WTC11 (cell line): ENCODE data around the gene WDPCP. TPM values are rescaled to one million over a fixed set of nuclear protein-coding genes. Genes with fewer than 3 reads are reported as not detected.

Experiments used
- ATAC-seq: fragments of 200-7000 bp; cut with Tn5 transposase; 2 replicates; pipeline ENCODE4 v1.10.0; 2021; ENCODE audit warnings: mild to moderate bottlenecking, moderate library complexity
- CTCF ChIA-PET: fragments of 300-600 bp; sonication (Branson Sonifier 250); formaldehyde crosslinking; loops from one replicate; lab custom pipeline; 2021; ENCODE audit warnings: antibody characterized with exemption; lab: Charles Lee
- POLR2A ChIA-PET: fragments of 350-600 bp; sonication (Branson Sonifier 250); formaldehyde crosslinking; loops from one replicate; lab custom pipeline; 2021; ENCODE audit warnings: antibody characterized with exemption; lab: Charles Lee
- DNase-seq: peaks from one replicate; pipeline ENCODE4 v3.0.0; 2021; ENCODE audit warnings: low spot score
- H3K27ac Mint-ChIP-seq: 2 replicates; pipeline ENCODE4 v1.8.0; 2021; ENCODE audit warnings: mixed read lengths
- H3K27me3 Mint-ChIP-seq: 2 replicates; pipeline ENCODE4 v1.8.0; 2021; ENCODE audit warnings: low read depth, mild to moderate bottlenecking, moderate library complexity, mixed read lengths
- H3K36me3 Mint-ChIP-seq: 2 replicates; pipeline ENCODE4 v1.8.0; 2021; ENCODE audit warnings: mixed read lengths
- H3K4me1 Mint-ChIP-seq: 2 replicates; pipeline ENCODE4 v1.8.0; 2022; ENCODE audit warnings: mixed read lengths
- H3K4me3 Mint-ChIP-seq: 2 replicates; pipeline ENCODE4 v1.8.0; 2021; ENCODE audit warnings: mild to moderate bottlenecking, moderate library complexity, mixed read lengths
- H3K9me3 Mint-ChIP-seq: 2 replicates; pipeline ENCODE4 v1.8.0; 2021; ENCODE audit warnings: mixed read lengths
- AFF4 ChIP-seq: sonication (generic); formaldehyde crosslinking; IDR thresholded peaks from 2 replicates; pipeline ENCODE4 v1.8.1; 2023; ENCODE audit warnings: mild to moderate bottlenecking, missing genetic modification reagents, borderline replicate concordance
- ARID4B ChIP-seq: sonication (generic); formaldehyde crosslinking; IDR thresholded peaks from 2 replicates; pipeline ENCODE4 v1.8.0; 2023; ENCODE audit warnings: missing genetic modification reagents, mild to moderate bottlenecking, borderline replicate concordance
- CREB1 ChIP-seq: sonication (generic); formaldehyde crosslinking; IDR thresholded peaks from 2 replicates; pipeline ENCODE4 v1.8.0; 2023; ENCODE audit warnings: mild to moderate bottlenecking, missing genetic modification reagents
- CTCF ChIP-seq: fragments of 200-600 bp; IDR thresholded peaks from 2 replicates; pipeline ENCODE4 v1.8.0; 2022; ENCODE audit warnings: antibody characterized with exemption
- E2F5 ChIP-seq: sonication (generic); formaldehyde crosslinking; IDR thresholded peaks from 2 replicates; pipeline ENCODE4 v1.8.1; 2022; ENCODE audit warnings: mild to moderate bottlenecking, moderate library complexity, missing genetic modification reagents
- ERG ChIP-seq: fragments of 250-450 bp; sonication (Bioruptor Pico); IDR thresholded peaks from 2 replicates; pipeline ENCODE4 v1.8.0; 2021; ENCODE audit warnings: mild to moderate bottlenecking
- ETV6 ChIP-seq: sonication (generic); formaldehyde crosslinking; IDR thresholded peaks from 2 replicates; pipeline ENCODE4 v1.8.1; 2022; ENCODE audit warnings: mild to moderate bottlenecking, missing genetic modification reagents
- FOXJ3 ChIP-seq: sonication (generic); formaldehyde crosslinking; IDR thresholded peaks from 2 replicates; pipeline ENCODE4 v1.9.0; 2021; ENCODE audit warnings: missing genetic modification reagents, mild to moderate bottlenecking, borderline replicate concordance
- GRHL2 ChIP-seq: fragments of 250-450 bp; sonication (Bioruptor Pico); IDR thresholded peaks from 2 replicates; pipeline ENCODE4 v1.8.0; 2022; ENCODE audit warnings: mild to moderate bottlenecking, moderate library complexity; ENCODE audit not compliant: insufficient replicate concordance, severe bottlenecking
- NFYB ChIP-seq: sonication (generic); formaldehyde crosslinking; conservative IDR thresholded peaks from 2 replicates; pipeline ENCODE4 v1.8.0; 2022; ENCODE audit warnings: low read depth, missing genetic modification reagents
- OVOL2 ChIP-seq: fragments of 250-450 bp; sonication (Bioruptor Pico); IDR thresholded peaks from 2 replicates; pipeline ENCODE4 v1.9.0; 2021; ENCODE audit warnings: mild to moderate bottlenecking, borderline replicate concordance
- PREB ChIP-seq: sonication (generic); formaldehyde crosslinking; IDR thresholded peaks from 2 replicates; pipeline ENCODE4 v1.8.1; 2022; ENCODE audit warnings: mild to moderate bottlenecking, missing genetic modification reagents, moderate library complexity, borderline replicate concordance
- RORB ChIP-seq: fragments of 250-450 bp; sonication (Bioruptor Pico); IDR thresholded peaks from 2 replicates; pipeline ENCODE4 v1.9.0; 2021; ENCODE audit warnings: mild to moderate bottlenecking
- SMAD3 ChIP-seq: sonication (generic); formaldehyde crosslinking; IDR thresholded peaks from 2 replicates; pipeline ENCODE4 v1.8.0; 2022; ENCODE audit warnings: missing genetic modification reagents, mild to moderate bottlenecking, borderline replicate concordance
- USF2 ChIP-seq: sonication (generic); formaldehyde crosslinking; IDR thresholded peaks from 2 replicates; pipeline ENCODE4 v1.8.1; 2023; ENCODE audit warnings: mild to moderate bottlenecking, missing genetic modification reagents, moderate library complexity
- ZBTB21 ChIP-seq: sonication (generic); formaldehyde crosslinking; IDR thresholded peaks from 2 replicates; pipeline ENCODE4 v1.8.1; 2023; ENCODE audit warnings: mild to moderate bottlenecking, missing genetic modification reagents, borderline replicate concordance
- ZMAT4 ChIP-seq: fragments of 250-450 bp; sonication (Bioruptor Pico); IDR thresholded peaks from 2 replicates; pipeline ENCODE4 v1.9.0; 2021; ENCODE audit warnings: mild to moderate bottlenecking
- ZNF532 ChIP-seq: fragments of 250-450 bp; sonication (Bioruptor Pico); IDR thresholded peaks from 2 replicates; pipeline ENCODE4 v1.9.0; 2021; ENCODE audit warnings: mild to moderate bottlenecking, borderline replicate concordance
- total RNA-seq: library from RNA; stranded (reverse); gene quantifications from 3 replicates; pipeline ENCODE4 v1.2.3, GENCODE V29; 2021

WDPCP gene
- total RNA-seq, 1 experiment from 2014 or later, result 10.9 TPM

GRCh38 chr2:63436488-63436887 is 151.8 kb downstream of the WDPCP start:
- peaks cover 17% of the 10 kb centered on the region for H3K4me1 Mint-ChIP-seq
- H3K9me3 Mint-ChIP-seq, result no peaks in the 10 kb centered on the region
- no peak overlapping the region for H3K27ac Mint-ChIP-seq
- ChIA-PET POLR2A (no interaction called here), CTCF (interaction anchor here (0.6 to 2.2 kb wide), 2 partner anchors 12 to 895 kb away, joined by 3 to 11 read pairs; no protein-coding TSS in a partner anchor)
- H3K27me3 Mint-ChIP-seq, result no peaks in the 10 kb centered on the region
- no peak for ATAC-seq
- no peak for DNase-seq
- no peak overlapping the region for H3K4me3 Mint-ChIP-seq
- H3K36me3 Mint-ChIP-seq, result no peaks in the 10 kb centered on the region
- TF ChIP-seq NFYB (CRISPR knock-in tag), result no peak
- TF ChIP-seq ZBTB21 (CRISPR knock-in tag), result no peak
- TF ChIP-seq ZNF532 (CRISPR knock-in tag), result no peak
- TF ChIP-seq FOXJ3 (CRISPR knock-in tag), result no peak
- no peak for TF ChIP-seq ETV6
- TF ChIP-seq SMAD3 (CRISPR knock-in tag), result no peak
- TF ChIP-seq GRHL2, result no peak
- no peak for TF ChIP-seq CREB1 (CRISPR knock-in tag)
- no peak for TF ChIP-seq AFF4 (CRISPR knock-in tag)
- no peak for TF ChIP-seq ARID4B (CRISPR knock-in tag)
- no peak for TF ChIP-seq ERG
- no peak for TF ChIP-seq USF2
- TF ChIP-seq ZMAT4 (CRISPR knock-in tag), result no peak
- no peak for TF ChIP-seq PREB (CRISPR knock-in tag)
- TF ChIP-seq E2F5, result no peak
- TF ChIP-seq OVOL2, result no peak
- no peak for TF ChIP-seq CTCF
- TF ChIP-seq RORB, result no peak
